ENCODE results near the gene SYPL1. TPM values are rescaled to one million over a fixed set of nuclear protein-coding genes. Genes with fewer than 3 reads are reported as not detected.

SYPL1 gene
- polyA plus RNA-seq, 1 of the 3 experiments (the other 2 are of a cell fraction) = 72.4 TPM

DNA sequence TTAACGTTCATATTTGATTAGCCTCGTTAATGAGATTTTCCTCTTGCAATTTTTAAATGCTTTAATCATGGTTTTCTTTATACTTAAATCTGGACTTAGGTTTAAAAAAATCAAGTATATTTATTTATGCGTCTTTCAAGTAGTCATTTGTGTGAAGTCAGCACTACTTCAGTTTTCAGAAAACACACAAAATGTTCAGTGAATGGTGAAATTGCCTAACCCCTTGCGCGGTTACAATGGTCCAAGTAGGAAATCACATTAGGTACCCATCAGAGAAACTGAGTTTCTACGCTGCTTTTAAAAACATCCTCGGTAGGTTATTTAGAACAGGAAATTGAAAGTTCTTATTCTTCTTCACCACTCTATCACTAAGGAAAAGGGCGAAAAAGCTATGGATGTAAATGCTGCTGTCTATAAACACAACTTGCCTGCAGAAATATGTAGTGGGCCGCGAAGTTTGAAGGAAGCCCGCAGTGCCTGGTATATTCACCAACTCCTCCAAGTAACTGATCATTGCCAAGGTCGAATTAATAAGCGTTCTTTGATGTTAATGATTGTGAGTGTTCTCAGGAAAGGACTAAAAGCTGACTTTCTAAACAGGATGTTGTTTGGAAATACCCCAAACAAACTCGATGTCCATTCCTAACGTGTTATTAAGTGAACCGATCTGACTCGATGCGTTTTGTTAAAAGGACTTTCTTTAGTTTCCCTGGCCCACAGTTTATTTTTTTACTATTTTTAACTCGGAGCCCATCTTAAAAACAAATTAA lies 1.0 kb downstream of the SYPL1 start:
- peaks cover 8% of the 10 kb centered on the region for H3F3A ChIP-seq (replicated peaks; ENCODE audit: insufficient read depth)
- no peak for DNase-seq
- H4K20me1 ChIP-seq (ENCODE audit: insufficient read depth) = peaks cover 43% of the 10 kb centered on the region
- no peaks in the 10 kb centered on the region for H3K27me3 ChIP-seq (ENCODE audit: insufficient read depth)
- 17% methylated on average over 19 of the region's 19 CpGs for WGBS (ENCODE audit: low lambda C conversion rate)
- H3K27ac ChIP-seq (ENCODE audit: low read depth in 2 of 2, low read length in 1 of 2) = peak overlapping the region; percentile 91 to 95
- H3K79me2 ChIP-seq (ENCODE audit: insufficient read depth) = peaks cover 59% of the 10 kb centered on the region
- TF ChIP-seq, protein P1, sequence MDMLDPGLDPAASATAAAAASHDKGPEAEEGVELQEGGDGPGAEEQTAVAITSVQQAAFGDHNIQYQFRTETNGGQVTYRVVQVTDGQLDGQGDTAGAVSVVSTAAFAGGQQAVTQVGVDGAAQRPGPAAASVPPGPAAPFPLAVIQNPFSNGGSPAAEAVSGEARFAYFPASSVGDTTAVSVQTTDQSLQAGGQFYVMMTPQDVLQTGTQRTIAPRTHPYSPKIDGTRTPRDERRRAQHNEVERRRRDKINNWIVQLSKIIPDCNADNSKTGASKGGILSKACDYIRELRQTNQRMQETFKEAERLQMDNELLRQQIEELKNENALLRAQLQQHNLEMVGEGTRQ (IDR thresholded peaks at IDR 0.05; ENCODE audit: borderline replicate concordance, low read depth, low read length) = no peak
- TF ChIP-seq YY1 (IDR thresholded peaks at IDR 0.05; ENCODE audit: low read depth) (no peak), RFX5 (IDR thresholded peaks at IDR 0.05; ENCODE audit: low read length) (no peak; the same call in 1 of the 2 replicates), GATA2 (CRISPR knock-in tag; IDR thresholded peaks at IDR 0.05) (no peak), MXI1 (IDR thresholded peaks at IDR 0.05; ENCODE audit: low read depth, low read length) (no peak), MAX (IDR thresholded peaks at IDR 0.05; ENCODE audit: low read depth) (no peak), TCF12 (IDR thresholded peaks at IDR 0.05) (no peak), USF1 (IDR thresholded peaks at IDR 0.05; ENCODE audit: borderline replicate concordance, low read depth) (no peak), POLR2AphosphoS5 (IDR thresholded peaks at IDR 0.05; ENCODE audit: low read depth, low read length) (no peak), ZBTB33 (IDR thresholded peaks at IDR 0.05; ENCODE audit: borderline replicate concordance, low read depth) (no peak)
- TF ChIP-seq, protein P2, sequence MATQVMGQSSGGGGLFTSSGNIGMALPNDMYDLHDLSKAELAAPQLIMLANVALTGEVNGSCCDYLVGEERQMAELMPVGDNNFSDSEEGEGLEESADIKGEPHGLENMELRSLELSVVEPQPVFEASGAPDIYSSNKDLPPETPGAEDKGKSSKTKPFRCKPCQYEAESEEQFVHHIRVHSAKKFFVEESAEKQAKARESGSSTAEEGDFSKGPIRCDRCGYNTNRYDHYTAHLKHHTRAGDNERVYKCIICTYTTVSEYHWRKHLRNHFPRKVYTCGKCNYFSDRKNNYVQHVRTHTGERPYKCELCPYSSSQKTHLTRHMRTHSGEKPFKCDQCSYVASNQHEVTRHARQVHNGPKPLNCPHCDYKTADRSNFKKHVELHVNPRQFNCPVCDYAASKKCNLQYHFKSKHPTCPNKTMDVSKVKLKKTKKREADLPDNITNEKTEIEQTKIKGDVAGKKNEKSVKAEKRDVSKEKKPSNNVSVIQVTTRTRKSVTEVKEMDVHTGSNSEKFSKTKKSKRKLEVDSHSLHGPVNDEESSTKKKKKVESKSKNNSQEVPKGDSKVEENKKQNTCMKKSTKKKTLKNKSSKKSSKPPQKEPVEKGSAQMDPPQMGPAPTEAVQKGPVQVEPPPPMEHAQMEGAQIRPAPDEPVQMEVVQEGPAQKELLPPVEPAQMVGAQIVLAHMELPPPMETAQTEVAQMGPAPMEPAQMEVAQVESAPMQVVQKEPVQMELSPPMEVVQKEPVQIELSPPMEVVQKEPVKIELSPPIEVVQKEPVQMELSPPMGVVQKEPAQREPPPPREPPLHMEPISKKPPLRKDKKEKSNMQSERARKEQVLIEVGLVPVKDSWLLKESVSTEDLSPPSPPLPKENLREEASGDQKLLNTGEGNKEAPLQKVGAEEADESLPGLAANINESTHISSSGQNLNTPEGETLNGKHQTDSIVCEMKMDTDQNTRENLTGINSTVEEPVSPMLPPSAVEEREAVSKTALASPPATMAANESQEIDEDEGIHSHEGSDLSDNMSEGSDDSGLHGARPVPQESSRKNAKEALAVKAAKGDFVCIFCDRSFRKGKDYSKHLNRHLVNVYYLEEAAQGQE (IDR thresholded peaks at IDR 0.05; ENCODE audit: low read depth, low read length) = no peak
- ChIA-PET POLR2A (interaction anchor here (0.8 to 2.1 kb wide), 14 partner anchors 7 to 1096 kb away, joined by 3 to 26 read pairs (median 6); partner anchors contain the start of gene NAMPT), CTCF (interaction anchor here (0.6 to 5.2 kb wide), 16 partner anchors 8 to 638 kb away, joined by 3 to 37 read pairs (median 4); no protein-coding TSS in a partner anchor)
- peak overlapping the region; percentile 80 to 91 for H3K4me3 ChIP-seq (ENCODE audit: low read depth in 2 of 2, low read length in 1 of 2)
- peak overlapping the region; percentile 82 for H3K4me2 ChIP-seq
- H2AFZ ChIP-seq (ENCODE audit: low read depth) = peak overlapping the region; percentile 21; the same call in 1 of the 2 replicates
- H3K9ac ChIP-seq = peak overlapping the region; percentile 81
- H3K4me1 ChIP-seq (ENCODE audit: control insufficient read depth in 1 of 2, insufficient read depth in 2 of 2, low read depth in 1 of 2, low read length in 1 of 2) = peaks cover 14 to 21% of the 10 kb centered on the region in 2 experiments; a peak in 3 of 4 replicates
- H3K9me3 ChIP-seq = no peaks in the 10 kb centered on the region
- H3K9me2 ChIP-seq = no peaks in the 10 kb centered on the region
- peaks cover 4 to 6% of the 10 kb centered on the region in 2 experiments for H3K36me3 ChIP-seq (replicated peaks in 1 of 2; ENCODE audit: control insufficient read depth in 1 of 2, insufficient read depth in 2 of 2, low read length in 1 of 2)

Data from SK-N-SH (cell line).